IMR-90 (cell line): ENCODE data around the gene LBH.

Experiments used
- POLR2A ChIP-seq: IDR thresholded peaks from 2 replicates; pipeline ENCODE4 v1.6.1; 2012; ENCODE audit warnings: mild to moderate bottlenecking, low read depth, low read length
- TF ChIP-seq, protein P1 (sequence below): conservative IDR thresholded peaks from 2 replicates; pipeline ENCODE4 v1.5.1; 2012; ENCODE audit warnings: mild to moderate bottlenecking, low read depth, low read length, improper control_type of control experiment

- peak; percentile 100 for TF ChIP-seq POLR2A
- TF ChIP-seq, protein P1, sequence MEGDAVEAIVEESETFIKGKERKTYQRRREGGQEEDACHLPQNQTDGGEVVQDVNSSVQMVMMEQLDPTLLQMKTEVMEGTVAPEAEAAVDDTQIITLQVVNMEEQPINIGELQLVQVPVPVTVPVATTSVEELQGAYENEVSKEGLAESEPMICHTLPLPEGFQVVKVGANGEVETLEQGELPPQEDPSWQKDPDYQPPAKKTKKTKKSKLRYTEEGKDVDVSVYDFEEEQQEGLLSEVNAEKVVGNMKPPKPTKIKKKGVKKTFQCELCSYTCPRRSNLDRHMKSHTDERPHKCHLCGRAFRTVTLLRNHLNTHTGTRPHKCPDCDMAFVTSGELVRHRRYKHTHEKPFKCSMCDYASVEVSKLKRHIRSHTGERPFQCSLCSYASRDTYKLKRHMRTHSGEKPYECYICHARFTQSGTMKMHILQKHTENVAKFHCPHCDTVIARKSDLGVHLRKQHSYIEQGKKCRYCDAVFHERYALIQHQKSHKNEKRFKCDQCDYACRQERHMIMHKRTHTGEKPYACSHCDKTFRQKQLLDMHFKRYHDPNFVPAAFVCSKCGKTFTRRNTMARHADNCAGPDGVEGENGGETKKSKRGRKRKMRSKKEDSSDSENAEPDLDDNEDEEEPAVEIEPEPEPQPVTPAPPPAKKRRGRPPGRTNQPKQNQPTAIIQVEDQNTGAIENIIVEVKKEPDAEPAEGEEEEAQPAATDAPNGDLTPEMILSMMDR: 0 out of 2 replicates have a peak, but pooled peaks have one; percentile 7
Measured at GRCh38 chr2:30231212-30231995, at the start of gene LBH.
